ENCODE results near the gene MGMT. TPM values are rescaled to one million over a fixed set of nuclear protein-coding genes. Genes with fewer than 3 reads are reported as not detected.

The MGMT gene
- total RNA-seq, 5 donors from 2014 or later (not counting 1 experiment from before 2014, with no cell fraction given) = 16.6 to 24.6 (median 21.1) TPM

DNA sequence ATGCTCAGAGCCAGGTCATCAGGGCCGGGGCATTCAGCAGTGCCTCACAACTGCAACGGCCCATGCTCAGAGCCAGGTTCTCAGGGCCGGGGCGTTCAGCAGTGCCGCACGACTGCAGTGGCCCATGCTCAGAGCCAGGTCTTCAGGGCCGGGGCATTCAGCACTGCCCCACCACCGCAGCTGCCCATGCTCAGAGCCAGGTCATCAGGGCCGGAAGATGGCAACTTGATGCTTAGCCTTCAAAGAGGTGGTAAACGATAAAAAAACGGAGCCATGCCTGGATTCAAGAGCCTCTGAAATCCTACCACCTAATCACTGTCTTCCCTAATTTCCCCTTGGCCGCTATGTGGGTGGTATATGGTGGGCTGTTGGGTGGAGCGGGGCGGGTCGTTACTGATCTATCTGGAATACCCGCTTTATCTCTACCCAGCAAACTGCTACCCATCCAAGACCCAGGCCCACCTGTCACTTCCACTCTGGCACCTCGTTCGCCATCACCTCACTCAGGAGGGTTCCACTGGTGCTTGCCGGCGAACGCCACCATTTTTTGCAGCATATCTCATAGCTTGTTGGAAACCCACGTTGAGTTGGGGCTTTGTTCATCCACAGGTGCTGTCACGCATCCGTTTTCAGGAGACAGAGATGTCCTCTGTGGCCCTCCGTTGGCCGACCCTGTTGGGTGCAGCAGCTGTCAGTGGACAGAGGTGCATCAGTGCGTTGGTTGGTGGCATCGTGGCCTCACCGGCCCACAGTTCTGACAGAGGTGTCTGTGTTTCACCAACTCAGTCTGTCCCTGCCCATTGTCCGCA, 275.9 kb downstream of the MGMT start:
- POLR2A ChIA-PET = no interaction called here
- Histone ChIP-seq H3K4me3 (ENCODE audit: control insufficient read depth in 1 of 2, extremely low read depth in 1 of 2, low read length in 1 of 2) (no peak overlapping the region), H3K4me1 (ENCODE audit: control insufficient read depth in 1 of 2, extremely low read depth in 1 of 2, insufficient read depth in 2 of 2, low read length in 2 of 2) (no peaks in the 10 kb centered on the region), H3K27me3 (replicated peaks in 1 of 2; ENCODE audit: control insufficient read depth in 2 of 2, extremely low read depth in 1 of 2, insufficient read depth in 2 of 2, low read length in 1 of 2) (no peaks in the 10 kb centered on the region), H3K9me3 (peaks cover 3% of the 10 kb centered on the region), H3K27ac (ENCODE audit: low read length) (no peak overlapping the region), H3K36me3 (ENCODE audit: control insufficient read depth in 2 of 2, extremely low read depth in 1 of 2, insufficient read depth in 1 of 2, low read length in 1 of 2) (no peaks in the 10 kb centered on the region)
- no peak for DNase-seq
- no peaks in the 10 kb centered on the region for H3K27me3 Mint-ChIP-seq
- no peak overlapping the region for H3K27ac Mint-ChIP-seq
- 92% methylated on average over 12 of the region's 30 CpGs for WGBS (ENCODE audit: insufficient coverage)
- CTCF ChIA-PET = no interaction called here
- H3K36me3 Mint-ChIP-seq = peaks cover 66% of the 10 kb centered on the region
- no peak for ATAC-seq (replicated peaks in 1 of 4)
- no peaks in the 10 kb centered on the region for H3K4me1 Mint-ChIP-seq
- no peak overlapping the region for H3K4me3 Mint-ChIP-seq
- peaks cover 13 to 36% (median 25%) of the 10 kb centered on the region in 3 donors for H3K9me3 Mint-ChIP-seq

GRCh38 chr10:129743738-129744133, 276.7 kb downstream of the MGMT start:
- Histone ChIP-seq H3K36me3 (ENCODE audit: control insufficient read depth in 2 of 2, extremely low read depth in 1 of 2, insufficient read depth in 1 of 2, low read length in 1 of 2) (no peaks in the 10 kb centered on the region), H3K27ac (ENCODE audit: low read length) (no peak overlapping the region), H3K9me3 (peaks cover 5% of the 10 kb centered on the region), H3K4me3 (ENCODE audit: control insufficient read depth in 1 of 2, extremely low read depth in 1 of 2, low read length in 1 of 2) (no peak overlapping the region), H3K4me1 (ENCODE audit: control insufficient read depth in 1 of 2, extremely low read depth in 1 of 2, insufficient read depth in 2 of 2, low read length in 2 of 2) (no peaks in the 10 kb centered on the region), H3K27me3 (replicated peaks in 1 of 2; ENCODE audit: control insufficient read depth in 2 of 2, extremely low read depth in 1 of 2, insufficient read depth in 2 of 2, low read length in 1 of 2) (no peaks in the 10 kb centered on the region)
- ATAC-seq (replicated peaks in 1 of 4) (no peak), DNase-seq (peak in 1 of 35 experiments; percentile 21)
- POLR2A ChIA-PET = no interaction called here
- Mint-ChIP-seq H3K4me1 (no peaks in the 10 kb centered on the region), H3K36me3 (peaks cover 67% of the 10 kb centered on the region), H3K4me3 (no peak overlapping the region), H3K27ac (no peak overlapping the region), H3K9me3 (peaks cover 20 to 44% (median 33%) of the 10 kb centered on the region in 3 donors), H3K27me3 (no peaks in the 10 kb centered on the region)
- CTCF ChIA-PET = no interaction called here
- 100% methylated on average over 5 of the region's 7 CpGs for WGBS (ENCODE audit: insufficient coverage)

GRCh38 chr10:129744134-129745111, 277.4 kb downstream of the MGMT start:
- POLR2A ChIA-PET = no interaction called here
- ATAC-seq (replicated peaks in 1 of 4) (no peak), DNase-seq (peak in 1 of 35 experiments; percentile 18)
- WGBS (ENCODE audit: insufficient coverage) = 94% methylated on average over 14 of the region's 22 CpGs
- Histone ChIP-seq H3K36me3 (ENCODE audit: control insufficient read depth in 2 of 2, extremely low read depth in 1 of 2, insufficient read depth in 1 of 2, low read length in 1 of 2) (no peaks in the 10 kb centered on the region), H3K9me3 (peaks cover 7% of the 10 kb centered on the region), H3K27ac (ENCODE audit: low read length) (no peak overlapping the region), H3K4me1 (ENCODE audit: control insufficient read depth in 1 of 2, extremely low read depth in 1 of 2, insufficient read depth in 2 of 2, low read length in 2 of 2) (no peaks in the 10 kb centered on the region), H3K4me3 (ENCODE audit: control insufficient read depth in 1 of 2, extremely low read depth in 1 of 2, low read length in 1 of 2) (no peak overlapping the region), H3K27me3 (replicated peaks in 1 of 2; ENCODE audit: control insufficient read depth in 2 of 2, extremely low read depth in 1 of 2, insufficient read depth in 2 of 2, low read length in 1 of 2) (no peaks in the 10 kb centered on the region)
- Mint-ChIP-seq H3K36me3 (peaks cover 67% of the 10 kb centered on the region), H3K27me3 (no peaks in the 10 kb centered on the region), H3K27ac (no peak overlapping the region), H3K4me1 (no peaks in the 10 kb centered on the region), H3K4me3 (no peak overlapping the region), H3K9me3 (peaks cover 22 to 51% (median 34%) of the 10 kb centered on the region in 3 donors)
- CTCF ChIA-PET = no interaction called here

GRCh38 chr10:129745186-129745750, 278.2 kb downstream of the MGMT start:
- peaks cover 19 to 51% (median 34%) of the 10 kb centered on the region in 3 donors for H3K9me3 Mint-ChIP-seq
- peaks cover 63% of the 10 kb centered on the region for H3K36me3 Mint-ChIP-seq
- no peak for DNase-seq

DNA sequence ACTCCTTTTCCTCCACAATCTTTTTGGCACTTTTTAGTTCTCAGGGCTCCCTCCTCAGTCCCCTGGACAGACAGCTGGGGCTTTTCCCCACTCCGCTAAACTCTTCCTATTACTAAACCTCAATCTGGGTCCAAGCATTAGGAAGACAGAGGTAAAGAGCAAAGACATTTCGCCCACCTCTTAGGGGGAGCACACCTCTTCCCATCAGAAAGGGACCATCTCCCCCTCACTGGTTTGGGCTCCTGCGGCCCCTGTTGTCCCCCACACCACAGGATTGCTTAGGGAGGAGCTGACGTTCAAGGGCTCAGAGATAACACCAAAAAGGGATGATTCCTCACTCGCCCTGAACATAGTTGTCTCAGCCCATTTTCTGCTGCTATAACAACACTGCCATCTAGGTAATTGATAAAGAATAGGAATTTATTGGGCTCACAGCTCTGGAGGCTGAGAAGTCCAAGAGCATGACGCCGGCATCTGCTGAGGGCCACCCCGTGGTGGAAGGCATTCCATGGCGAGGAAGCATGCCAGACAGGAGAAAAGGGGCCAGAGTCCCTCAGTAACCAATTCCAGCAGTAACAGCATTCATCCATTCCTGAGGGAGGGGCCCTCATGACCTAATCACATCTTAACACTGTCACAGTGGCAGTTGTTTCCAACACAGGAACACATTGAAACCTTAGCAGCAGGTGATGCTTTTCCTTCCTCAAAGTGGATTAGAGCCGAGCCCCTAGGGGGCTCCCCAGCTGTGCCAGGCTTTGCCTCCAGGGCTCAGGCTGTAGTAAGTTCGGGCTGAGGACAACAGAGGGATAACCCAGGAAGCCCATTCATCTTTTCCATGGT, 287.4 kb downstream of the MGMT start:
- H3K27me3 Mint-ChIP-seq = no peaks in the 10 kb centered on the region
- H3K4me1 Mint-ChIP-seq = peaks cover 12 to 20% (median 16%) of the 10 kb centered on the region in 3 donors
- peak in 1 of 35 experiments; percentile 5 for DNase-seq
- CTCF ChIA-PET = no interaction called here
- peaks cover 9 to 50% (median 42%) of the 10 kb centered on the region in 3 donors for H3K9me3 Mint-ChIP-seq
- H3K4me3 ChIP-seq (ENCODE audit: control insufficient read depth in 1 of 2, extremely low read depth in 1 of 2, low read length in 1 of 2) = no peak overlapping the region
- WGBS (ENCODE audit: insufficient coverage) = 75% methylated on average over 4 of the region's 11 CpGs
- H3K4me3 Mint-ChIP-seq = no peak overlapping the region
- H3K36me3 Mint-ChIP-seq = peaks cover 61% of the 10 kb centered on the region
- H3K27me3 ChIP-seq (replicated peaks in 1 of 2; ENCODE audit: control insufficient read depth in 2 of 2, extremely low read depth in 1 of 2, insufficient read depth in 2 of 2, low read length in 1 of 2) = no peaks in the 10 kb centered on the region
- H3K9me3 ChIP-seq = peaks cover 2% of the 10 kb centered on the region
- no peak overlapping the region for H3K27ac ChIP-seq (ENCODE audit: low read length)
- POLR2A ChIA-PET = no interaction called here
- no peak overlapping the region for H3K27ac Mint-ChIP-seq
- no peak for ATAC-seq (replicated peaks in 1 of 4)
- peaks cover 0 to 2% of the 10 kb centered on the region in 2 donors for H3K36me3 ChIP-seq (ENCODE audit: control insufficient read depth in 2 of 2, extremely low read depth in 1 of 2, insufficient read depth in 1 of 2, low read length in 1 of 2)
- peaks cover 0 to 3% of the 10 kb centered on the region in 2 experiments for H3K4me1 ChIP-seq (ENCODE audit: control insufficient read depth in 1 of 2, extremely low read depth in 1 of 2, insufficient read depth in 2 of 2, low read length in 2 of 2)

More at GRCh38 chr10:129745186-129745750, 278.2 kb downstream of the MGMT start:
- no peak for ATAC-seq (replicated peaks in 1 of 4)
- no peak overlapping the region for H3K27ac ChIP-seq (ENCODE audit: low read length)
- H3K9me3 ChIP-seq = peaks cover 9% of the 10 kb centered on the region
- 100% methylated on average over 1 of the region's 13 CpGs for WGBS (ENCODE audit: insufficient coverage)
- Mint-ChIP-seq H3K4me1 (no peaks in the 10 kb centered on the region), H3K27ac (no peak overlapping the region), H3K27me3 (no peaks in the 10 kb centered on the region), H3K4me3 (no peak overlapping the region)
- no peak overlapping the region for H3K4me3 ChIP-seq (ENCODE audit: control insufficient read depth in 1 of 2, extremely low read depth in 1 of 2, low read length in 1 of 2)
- no peaks in the 10 kb centered on the region for H3K36me3 ChIP-seq (ENCODE audit: control insufficient read depth in 2 of 2, extremely low read depth in 1 of 2, insufficient read depth in 1 of 2, low read length in 1 of 2)
- H3K4me1 ChIP-seq (ENCODE audit: control insufficient read depth in 1 of 2, extremely low read depth in 1 of 2, insufficient read depth in 2 of 2, low read length in 2 of 2) = no peaks in the 10 kb centered on the region
- ChIA-PET POLR2A (no interaction called here), CTCF (no interaction called here)
- no peaks in the 10 kb centered on the region for H3K27me3 ChIP-seq (replicated peaks in 1 of 2; ENCODE audit: control insufficient read depth in 2 of 2, extremely low read depth in 1 of 2, insufficient read depth in 2 of 2, low read length in 1 of 2)

All from T-cell (primary cell).